H1 (cell line): ENCODE results near the gene SLK. TPM values are rescaled to one million over a fixed set of nuclear protein-coding genes. Genes with fewer than 3 reads are reported as not detected.

Source experiments
- CTCF ChIA-PET: fragments of 300-600 bp; sonication (Branson Sonifier 250); formaldehyde crosslinking; loops from one replicate; lab custom pipeline; 2021; ENCODE audit not compliant: partially characterized antibody; lab: Charles Lee
- POLR2A ChIA-PET: fragments of 300-600 bp; sonication (Branson Sonifier 250); formaldehyde crosslinking; loops from one replicate; lab custom pipeline; 2021; ENCODE audit warnings: inconsistent platforms; ENCODE audit not compliant: partially characterized antibody; lab: Charles Lee
- DNase-seq, 2 experiments: peaks; one replicate each; pipeline versions ENCODE4 v3.0.0 to v3.0.0-alpha.2; 2010 to 2022; ENCODE audit warnings: low spot score in 2 of 2, low read depth in 1 of 2, mixed read lengths in 1 of 2
- FAIRE-seq: peaks from 2 replicates; lab custom pipeline; 2011; peaks lifted over from hg19 to GRCh38; lab: Jason Lieb, UNC
- H2AFZ ChIP-seq: 2 replicates; pipeline ENCODE4 v1.8.1; 2012; ENCODE audit warnings: low read length, inconsistent platforms
- H2AK5ac ChIP-seq: 2 replicates; pipeline ENCODE4 v1.6.1; 2013; ENCODE audit warnings: low read depth, low read length
- H2BK120ac ChIP-seq: replicated peaks from 2 replicates; pipeline ENCODE3; 2013; ENCODE audit warnings: low read depth, low read length, inconsistent platforms
- H2BK12ac ChIP-seq: 2 replicates; pipeline ENCODE4 v1.6.1; 2013; ENCODE audit warnings: low read depth, low read length
- H2BK15ac ChIP-seq: 2 replicates; pipeline ENCODE4 v1.6.1; 2013; ENCODE audit warnings: low read length
- H2BK20ac ChIP-seq: 2 replicates; pipeline ENCODE4 v1.6.1; 2013; ENCODE audit warnings: low read length
- H2BK5ac ChIP-seq: 2 replicates; pipeline ENCODE4 v1.6.1; 2013; ENCODE audit warnings: low read depth, low read length
- H3K14ac ChIP-seq: 2 replicates; pipeline ENCODE4 v1.6.1; 2013; ENCODE audit warnings: inconsistent platforms; ENCODE audit not compliant: insufficient read length
- H3K18ac ChIP-seq: 2 replicates; pipeline ENCODE4 v1.6.1; 2013; ENCODE audit warnings: low read length; ENCODE audit errors: extremely low read depth
- H3K23ac ChIP-seq: 2 replicates; pipeline ENCODE4 v1.6.1; 2013; ENCODE audit warnings: inconsistent platforms; ENCODE audit not compliant: insufficient read length
- H3K23me2 ChIP-seq: 2 replicates; pipeline ENCODE4 v1.6.1; 2013; ENCODE audit warnings: low read depth, low read length
- H3K27ac ChIP-seq: 2 replicates; pipeline ENCODE4 v1.6.1; 2011; ENCODE audit warnings: low read depth, low read length, inconsistent platforms
- H3K27me3 ChIP-seq, 4 experiments: replicated peaks in 1 of 4; 1 replicate in 1 of 4; 2 replicates in 3 of 4; pipeline versions ENCODE4 v1.6.1 to v1.8.1; 2011 to 2013; ENCODE audit warnings: low read length in 3 of 4, mild to moderate bottlenecking in 3 of 4, inconsistent platforms in 2 of 4, mixed read lengths in 2 of 4, moderate library complexity in 1 of 4; ENCODE audit not compliant: control insufficient read depth in 3 of 4, insufficient read depth in 3 of 4; ENCODE audit errors: extremely low read depth in 1 of 4
- H3K36me3 ChIP-seq, 4 experiments: 2 replicates each; pipeline versions ENCODE4 v1.6.1 to v1.8.1; 2011 to 2013; ENCODE audit warnings: mild to moderate bottlenecking in 4 of 4, low read length in 3 of 4, moderate library complexity in 2 of 4, control low read depth in 1 of 4, inconsistent platforms in 1 of 4; ENCODE audit not compliant: insufficient read depth in 4 of 4, control insufficient read depth in 2 of 4
- H3K4ac ChIP-seq: replicated peaks from 2 replicates; pipeline ENCODE3; 2013; ENCODE audit warnings: low read length, low read depth, mixed read lengths, inconsistent platforms; ENCODE audit not compliant: insufficient read length
- H3K4me1 ChIP-seq, 4 experiments: replicated peaks in 1 of 4; 1 replicate in 1 of 4; 2 replicates in 3 of 4; pipeline versions ENCODE4 v1.6.1 to v1.8.1; 2011 to 2013; ENCODE audit warnings: low read length in 3 of 4, inconsistent platforms in 2 of 4, mixed read lengths in 1 of 4; ENCODE audit not compliant: insufficient read depth in 4 of 4, control insufficient read depth in 3 of 4
- H3K4me2 ChIP-seq, 2 experiments: 2 replicates each; pipeline versions ENCODE4 v1.6.1 to v1.8.1; 2011 to 2013; ENCODE audit warnings: low read depth in 2 of 2, low read length in 2 of 2, control low read depth in 1 of 2, inconsistent platforms in 1 of 2, mild to moderate bottlenecking in 1 of 2; ENCODE audit not compliant: insufficient read depth in 1 of 2
- H3K4me3 ChIP-seq, 4 experiments: fragments of 200-600, 300-600 bp in 1 of 4; sonication (generic), shearing (Covaris generic), sonication (Bioruptor Twin) in 1 of 4; 2 replicates each; pipeline versions ENCODE4 v1.5.1 to v1.8.1; 2011 to 2016; ENCODE audit warnings: low read length in 4 of 4, low read depth in 3 of 4, control low read depth in 2 of 4, inconsistent platforms in 2 of 4, mild to moderate bottlenecking in 2 of 4, mixed read lengths in 1 of 4, moderate library complexity in 1 of 4; ENCODE audit not compliant: insufficient read depth in 2 of 4; ENCODE audit errors: extremely low read depth in 1 of 4
- H3K56ac ChIP-seq: replicated peaks from 2 replicates; pipeline ENCODE3; 2013; ENCODE audit warnings: low read depth, mild to moderate bottlenecking, mixed read lengths, low read length, inconsistent platforms; ENCODE audit not compliant: insufficient read length
- H3K79me1 ChIP-seq: 2 replicates; pipeline ENCODE4 v1.6.1; 2013; ENCODE audit warnings: low read depth, low read length, control low read depth
- H3K79me2 ChIP-seq, 2 experiments: 2 replicates each; pipeline versions ENCODE4 v1.6.1 to v1.8.1; 2012 to 2013; ENCODE audit warnings: low read length in 2 of 2, mild to moderate bottlenecking in 2 of 2, inconsistent platforms in 1 of 2; ENCODE audit not compliant: insufficient read depth in 2 of 2, control insufficient read depth in 1 of 2
- H3K9ac ChIP-seq, 4 experiments: replicated peaks in 1 of 4; 1 replicate in 1 of 4; 2 replicates in 3 of 4; pipeline versions ENCODE4 v1.6.1 to v1.8.1; 2011 to 2013; ENCODE audit warnings: low read depth in 3 of 4, low read length in 3 of 4, control low read depth in 2 of 4, mild to moderate bottlenecking in 2 of 4, moderate library complexity in 2 of 4, inconsistent platforms in 1 of 4; ENCODE audit errors: extremely low read depth in 1 of 4
- H3K9me3 ChIP-seq, 2 experiments: 2 replicates each; pipeline versions ENCODE4 v1.6.1 to v1.8.1; 2012 to 2013; ENCODE audit warnings: mild to moderate bottlenecking in 2 of 2, moderate library complexity in 2 of 2, control low read depth in 1 of 2, inconsistent platforms in 1 of 2, low read depth in 1 of 2, low read length in 1 of 2, mixed read lengths in 1 of 2; ENCODE audit not compliant: insufficient read depth in 2 of 2
- H4K20me1 ChIP-seq, 2 experiments: replicated peaks in 1 of 2; 2 replicates each; pipeline versions ENCODE3 to v1.8.1; 2011 to 2013; ENCODE audit warnings: inconsistent platforms in 2 of 2, low read length in 2 of 2, mild to moderate bottlenecking in 1 of 2; ENCODE audit not compliant: insufficient read depth in 2 of 2, control insufficient read depth in 1 of 2
- H4K5ac ChIP-seq: 2 replicates; pipeline ENCODE4 v1.6.1; 2013; ENCODE audit warnings: low read length, low read depth, mixed read lengths, inconsistent platforms; ENCODE audit not compliant: insufficient read length
- H4K8ac ChIP-seq: 2 replicates; pipeline ENCODE4 v1.8.0; 2013; ENCODE audit warnings: mild to moderate bottlenecking, moderate library complexity, low read length, inconsistent platforms; ENCODE audit not compliant: insufficient read depth; ENCODE audit errors: extremely low read depth
- H4K91ac ChIP-seq: replicated peaks from 2 replicates; pipeline ENCODE3; 2013; ENCODE audit warnings: low read length, mixed read lengths, inconsistent platforms; ENCODE audit not compliant: insufficient read length
- POLR2A ChIP-seq, 2 experiments: IDR thresholded peaks; 1 replicate in 1 of 2; 2 replicates in 1 of 2; pipeline ENCODE4 v1.6.1; 2011; ENCODE audit warnings: low read depth in 2 of 2, low read length in 2 of 2, mild to moderate bottlenecking in 2 of 2; ENCODE audit errors: control extremely low read depth in 1 of 2
- TEAD4 ChIP-seq: IDR thresholded peaks from 2 replicates; pipeline ENCODE4 v1.6.1; 2012; ENCODE audit warnings: low read depth, low read length, inconsistent platforms, mixed read lengths
- WGBS, 2 experiments: shearing (Covaris generic) in 1 of 2; methylation state at CpG; one replicate each; pipeline versions ENCODE4 v1.1.6 to v1.1.7; 2013 to 2015; ENCODE audit warnings: low lambda C conversion rate in 2 of 2, mixed read lengths in 2 of 2, inconsistent platforms in 1 of 2, low coverage in 1 of 2, missing lambda C conversion rate in 1 of 2; ENCODE audit not compliant: insufficient replicate concordance in 2 of 2, insufficient coverage in 1 of 2, insufficient read length in 1 of 2; ENCODE audit errors: extremely low coverage in 1 of 2, missing lambda C conversion rate in 1 of 2; 5-methylcytosine and 5-hydroxymethylcytosine counted together
- polyA plus RNA-seq, 7 experiments: library from polyadenylated mRNA; depleted of rRNA in 3 of 7; stranded (reverse) in 5 of 7; unstranded in 2 of 7; fragments of >200 nt in 5 of 7; fragments of 200-250 nt in 2 of 7; gene quantifications; 1 replicate in 5 of 7; 2 replicates in 1 of 7; 4 replicates in 1 of 7; pipeline versions ENCODE4 v1.2.1 to v1.2.3, GENCODE V29; 2011 to 2013; ENCODE audit warnings: missing spikeins in 2 of 7, mixed read lengths in 2 of 7
- total RNA-seq: library from RNA; stranded (reverse); fragmentation: NEBNext Ultra II Directional; extraction: Animal tissue kit (Norgen Biotek cat#: 25700); gene quantifications from 2 replicates; pipeline ENCODE4 v1.2.1, GENCODE V29; 2021
- TF ChIP-seq, protein P1 (sequence below): IDR thresholded peaks from 2 replicates; pipeline ENCODE4 v1.6.1; 2012; ENCODE audit warnings: inconsistent platforms

Gene SLK
- total and polyA plus RNA-seq, 2 of the 8 experiments (the other 6 are each of a cell fraction or from before 2014, with no cell fraction given) = 2.7 to 18.3 TPM

GRCh38 chr10:104036069-104036384 lies 69.1 kb downstream of the SLK start:
- CTCF ChIA-PET = no interaction called here
- Histone ChIP-seq H3K4me2 (no peak overlapping the region), H4K5ac (no peak overlapping the region), H4K8ac (no peak overlapping the region), H3K18ac (no peak overlapping the region), H2BK120ac (no peak overlapping the region), H3K79me1 (no peaks in the 10 kb centered on the region; the same call in 1 of the 2 replicates), H3K23me2 (peaks cover 11% of the 10 kb centered on the region; the same call in 1 of the 2 replicates), H3K36me3 (no peaks in the 10 kb centered on the region; a peak in 1 of 8 replicates), H2BK5ac (no peak overlapping the region; the same call in 1 of the 2 replicates), H2AFZ (no peak overlapping the region), H2AK5ac (peak overlapping the region; percentile 65; the same call in 1 of the 2 replicates), H3K14ac (no peak overlapping the region), H3K27ac (no peak overlapping the region), H2BK15ac (peak overlapping the region; percentile 36; the same call in 1 of the 2 replicates), H3K23ac (no peak overlapping the region), H2BK20ac (no peak overlapping the region), H3K56ac (peak overlapping the region; percentile 95), H3K4me3 (no peak overlapping the region), H2BK12ac (no peak overlapping the region), H3K4ac (no peak overlapping the region), H3K27me3 (no peaks in the 10 kb centered on the region), H3K9me3 (no peaks in the 10 kb centered on the region), H3K9ac (0 out of 7 replicates have a peak overlapping the region, but pooled peaks of 1 of the 4 experiments have one; percentile 11), H3K79me2 (no peaks in the 10 kb centered on the region), H3K4me1 (peaks cover 3 to 15% (median 10%) of the 10 kb centered on the region in 4 experiments; a peak in 5 of 7 replicates)
- DNase-seq (no peak), FAIRE-seq (no peak)
- 84% methylated on average over 3 of the region's 3 CpGs; no CpG with 5 or more reads in 1 of the 2 experiments for WGBS, 2 experiments
- TF ChIP-seq, protein P1, sequence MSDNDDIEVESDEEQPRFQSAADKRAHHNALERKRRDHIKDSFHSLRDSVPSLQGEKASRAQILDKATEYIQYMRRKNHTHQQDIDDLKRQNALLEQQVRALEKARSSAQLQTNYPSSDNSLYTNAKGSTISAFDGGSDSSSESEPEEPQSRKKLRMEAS = no peak
- TF ChIP-seq TEAD4 = no peak
- TF ChIP-seq POLR2A (IDR thresholded peaks at IDR 0.05; ENCODE audit: control extremely low read depth in 1 of 2, low read depth in 2 of 2, low read length in 2 of 2) = no peak
- TF ChIP-seq, all 59 proteins: peak for 0
- POLR2A ChIA-PET = interaction anchor here (1.0 to 1.6 kb wide), 2 partner anchors 9 to 14 kb away, joined by 3 to 6 read pairs; no protein-coding TSS in a partner anchor
- H4K20me1 ChIP-seq = peaks cover 2 to 5% of the 10 kb centered on the region in 2 experiments
- H4K91ac ChIP-seq = no peak overlapping the region
